Renal cortical epithelial cell (primary cell): ENCODE data around the gene METTL16. TPM values are rescaled to one million over a fixed set of nuclear protein-coding genes. Genes with fewer than 3 reads are reported as not detected.

Experiments
- DNase-seq: peaks from one replicate; pipeline ENCODE4 v3.0.0-alpha.2; 2011; ENCODE audit warnings: low read depth
- total RNA-seq: library from RNA; depleted of rRNA; stranded (reverse); fragments of >200 nt; gene quantifications from 2 replicates; pipeline ENCODE4 v1.2.3, GENCODE V29; 2014

METTL16 gene
- total RNA-seq, 1 donor from 2014 or later, result 18.2 TPM

DNA sequence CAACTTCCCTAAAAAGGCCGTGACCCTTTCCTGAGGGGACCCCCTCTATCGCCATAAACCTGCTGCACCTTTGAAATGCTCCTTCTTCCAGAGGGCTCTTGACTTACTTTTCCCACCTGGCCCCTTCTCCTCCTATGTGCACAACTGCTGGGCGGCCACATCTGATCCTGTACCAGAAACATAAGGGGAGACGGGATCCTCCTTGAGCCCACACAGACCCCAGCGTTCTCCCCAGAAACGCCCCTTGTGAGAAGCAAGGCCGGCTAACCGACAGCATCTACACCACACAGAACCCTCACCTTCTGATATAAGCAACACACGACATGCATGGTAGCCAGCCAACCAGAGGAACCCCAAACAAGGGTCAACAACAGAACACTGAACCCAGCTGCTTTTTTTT, 96.6 kb downstream of the METTL16 start:
- no peak for DNase-seq

DNA sequence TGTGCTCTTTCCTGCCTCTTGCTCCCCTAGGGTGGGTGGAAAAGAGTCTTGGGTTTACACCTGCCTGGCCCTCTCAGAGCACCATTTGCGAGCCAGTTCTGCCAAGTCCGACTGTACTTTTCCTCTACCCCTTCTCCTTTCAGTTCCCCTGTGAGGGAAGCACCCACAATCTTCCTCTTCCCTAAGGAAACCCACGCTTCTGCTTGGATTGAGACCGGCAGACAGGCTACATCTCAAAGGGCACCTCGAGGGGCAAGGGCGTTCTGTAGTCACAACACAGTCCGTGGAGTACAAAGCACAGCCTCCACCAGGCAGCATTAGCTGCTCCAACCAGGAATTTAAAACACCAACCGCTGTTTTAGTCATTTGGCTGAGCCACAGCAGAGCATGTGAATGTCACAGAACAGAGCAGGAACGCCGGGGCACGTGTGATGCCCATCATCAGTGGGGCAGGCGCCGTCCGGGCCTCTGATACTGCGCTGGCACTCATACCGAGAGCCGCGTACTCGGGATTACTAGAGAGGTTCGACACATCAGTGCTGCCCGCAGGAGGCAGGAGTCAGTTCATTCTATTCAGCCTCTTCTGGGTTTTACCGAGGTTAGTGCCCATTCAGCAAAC, 97.1 kb downstream of the METTL16 start:
- no peak for DNase-seq

DNA sequence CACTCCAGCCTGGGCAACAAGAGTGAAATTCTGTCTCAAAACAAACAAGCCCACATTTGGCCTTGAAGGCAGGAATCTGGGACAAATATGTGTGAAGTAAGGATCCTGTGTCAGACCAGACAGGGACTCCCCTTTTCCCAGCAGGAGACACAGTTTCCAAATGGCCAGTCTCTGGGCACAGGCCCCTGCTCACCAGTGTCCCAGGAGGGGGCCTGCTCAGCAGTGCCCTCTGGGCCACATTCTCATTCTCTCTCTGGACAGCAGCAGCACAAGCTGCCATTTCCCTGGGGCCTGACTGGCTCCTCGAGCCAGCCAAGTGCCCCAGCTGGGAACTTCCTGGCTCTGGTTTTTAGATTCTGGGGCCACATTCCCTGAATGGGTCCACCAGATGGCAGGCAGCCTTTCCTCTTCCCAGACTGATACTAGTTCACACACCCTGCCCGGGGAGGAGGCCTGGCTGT, 99.1 kb downstream of the METTL16 start:
- DNase-seq, result no peak

DNA sequence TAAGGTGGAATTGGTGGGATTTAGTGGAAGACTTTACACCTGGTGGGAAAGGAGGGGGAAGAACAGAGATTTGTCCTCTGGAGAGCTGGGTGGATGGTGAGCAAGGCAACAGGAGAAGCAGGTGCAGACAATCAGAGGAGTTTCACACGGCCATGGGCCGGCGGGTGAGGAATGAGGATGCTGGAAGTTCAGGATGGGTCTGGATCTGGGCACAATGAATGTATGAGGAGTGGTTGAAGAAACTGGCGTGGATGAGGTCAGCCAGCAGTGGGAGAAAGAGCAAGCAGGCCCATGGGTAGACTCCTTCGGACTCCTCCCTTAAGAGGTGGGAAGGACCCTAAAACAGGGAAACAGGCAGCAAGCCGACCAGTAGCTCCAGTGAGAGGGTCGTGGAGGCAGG, 100.7 kb downstream of the METTL16 start:
- DNase-seq, result no peak

DNA sequence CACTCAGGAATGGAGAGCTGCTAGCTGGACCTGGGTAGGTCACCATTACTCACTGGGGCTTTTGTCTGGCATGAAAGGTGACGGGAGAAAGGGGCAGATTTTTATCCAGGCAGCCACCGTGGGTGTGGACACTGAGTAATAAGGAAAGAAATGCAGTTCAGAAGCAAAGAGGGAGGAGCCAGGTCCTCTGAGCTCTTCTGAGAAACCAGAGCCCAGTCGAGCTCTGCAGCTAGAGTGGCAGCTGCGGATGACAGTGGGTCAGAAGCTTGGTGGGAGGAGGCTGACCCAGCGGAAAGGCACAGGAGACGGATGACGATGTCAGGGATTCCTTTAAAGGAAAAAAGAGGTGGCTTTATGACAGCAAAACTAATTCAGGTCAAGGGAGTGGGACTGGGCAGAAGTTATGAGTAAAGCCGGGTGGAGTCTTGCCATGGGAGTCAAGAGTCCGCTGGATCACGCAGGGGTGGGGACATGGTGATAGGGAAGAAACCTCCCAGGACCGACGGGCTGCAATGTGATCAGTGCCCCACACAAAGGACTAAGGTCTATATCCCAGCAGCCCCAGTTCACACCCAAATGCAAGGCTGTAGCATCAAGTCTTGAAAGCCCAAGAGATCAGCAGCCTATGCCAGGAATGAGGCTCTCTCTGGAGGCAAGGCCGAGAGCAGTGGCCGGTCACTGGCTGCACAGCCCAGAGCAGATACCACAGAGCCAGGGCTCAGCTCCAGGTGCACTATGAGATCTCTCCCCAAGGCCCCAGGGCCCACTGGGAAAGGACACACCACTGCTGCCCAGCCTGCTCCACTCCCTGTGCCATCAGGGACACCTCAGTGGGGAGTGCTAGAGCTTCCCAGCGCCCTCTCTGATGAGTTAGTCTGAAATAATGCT, 104.5 kb downstream of the METTL16 start:
- peak; percentile 94 for DNase-seq

DNA sequence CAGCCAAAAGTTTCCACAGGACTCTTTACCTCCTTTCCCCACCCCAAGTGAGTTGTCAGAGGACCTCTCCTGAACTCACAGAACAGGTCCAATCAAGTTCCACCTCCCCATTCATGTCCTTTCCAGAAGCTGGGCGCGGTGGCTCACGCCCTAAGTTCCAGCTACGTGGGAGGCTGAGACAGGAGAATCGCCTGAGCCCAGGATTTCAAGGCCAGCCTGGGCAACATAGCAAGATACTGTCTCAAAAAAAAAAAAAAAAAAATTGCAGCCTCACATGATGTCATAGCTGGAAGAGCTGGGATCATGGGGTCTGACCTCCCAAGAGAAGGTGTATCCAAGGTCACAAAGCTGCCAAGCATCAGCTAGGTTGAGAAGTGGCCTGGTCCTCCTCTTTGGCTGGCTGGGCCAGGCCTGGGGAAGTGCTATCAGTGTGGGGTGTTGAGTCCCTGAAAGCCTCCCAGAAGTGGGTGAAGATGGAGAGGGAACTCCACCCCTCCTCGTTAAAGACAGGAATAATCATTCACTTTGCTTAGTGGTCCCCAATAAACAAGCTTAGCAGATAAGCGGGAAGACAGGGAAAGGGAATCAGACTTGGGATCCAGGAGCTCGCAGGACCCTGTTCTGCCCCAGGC, 105.3 kb downstream of the METTL16 start:
- DNase-seq, result no peak

DNA sequence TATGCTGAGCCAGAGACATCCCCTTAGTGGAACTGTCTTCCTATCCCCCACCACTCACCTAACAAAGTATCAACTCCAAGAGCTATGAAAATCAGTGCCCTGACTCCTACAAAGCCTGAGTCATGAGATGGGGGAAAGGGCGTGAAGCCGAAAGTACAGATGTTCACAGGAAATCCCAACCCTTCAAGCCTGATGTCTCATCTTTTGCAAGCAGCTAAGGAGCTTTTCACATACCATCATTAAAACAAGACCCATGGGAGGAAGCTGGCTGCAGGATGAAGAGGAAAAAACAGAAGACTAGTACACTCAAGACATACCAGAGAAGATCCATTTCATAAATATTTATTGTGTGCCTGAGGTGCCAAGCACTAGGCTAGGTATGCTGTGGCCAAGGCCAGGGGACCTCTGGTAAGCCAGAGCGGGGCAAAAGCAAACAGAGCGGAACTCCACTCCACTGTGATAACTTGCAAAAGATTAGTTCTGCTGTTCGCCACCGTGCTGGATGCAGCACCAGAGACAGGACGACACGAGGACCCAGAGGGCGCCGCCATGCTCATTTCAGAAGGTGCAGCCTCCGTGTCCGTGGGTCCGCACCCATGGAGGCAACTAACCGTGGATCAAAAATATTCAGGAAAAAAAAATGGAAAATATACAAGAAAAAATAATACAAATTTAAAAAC, 106.3 kb downstream of the METTL16 start:
- peak; percentile 81 for DNase-seq

DNA sequence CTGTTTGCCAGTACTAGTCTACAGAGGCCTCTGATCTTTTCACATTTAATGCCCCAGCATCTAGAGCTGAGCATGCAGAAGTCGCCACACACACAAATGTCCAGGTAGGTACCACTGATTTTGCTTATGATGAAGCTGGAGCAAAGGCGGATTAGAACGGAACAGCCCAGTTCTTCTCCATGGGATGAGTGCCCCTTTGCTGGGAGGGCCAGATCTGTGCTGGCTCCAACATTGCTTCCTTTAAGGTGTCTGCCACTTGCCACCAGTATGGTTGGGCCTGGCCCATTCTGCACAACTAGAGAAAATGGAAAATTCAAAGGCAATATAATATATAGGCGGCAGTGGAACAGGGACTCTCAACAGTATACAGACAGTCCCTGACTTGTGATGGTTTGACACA, 108.6 kb downstream of the METTL16 start:
- no peak for DNase-seq

DNA sequence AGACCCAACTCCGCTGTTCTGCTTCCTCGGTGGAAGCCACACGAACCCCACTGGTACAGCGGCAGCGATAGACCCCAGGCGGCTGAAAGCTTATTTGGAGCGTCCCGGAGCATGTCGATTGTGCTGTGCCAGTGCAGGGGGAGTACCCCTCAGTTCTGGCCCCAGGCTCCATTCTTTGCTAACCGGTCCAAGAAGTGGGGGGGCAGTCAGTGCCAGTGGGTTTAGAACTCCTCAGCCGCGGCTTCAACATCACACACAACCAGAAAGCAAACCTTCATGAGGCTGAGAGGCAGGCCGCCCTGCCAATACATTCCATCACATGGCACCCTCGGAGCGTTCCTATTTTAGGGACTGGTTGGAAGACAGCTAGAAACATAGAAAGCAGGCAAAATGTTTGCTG, 109.1 kb downstream of the METTL16 start:
- no peak for DNase-seq

DNA sequence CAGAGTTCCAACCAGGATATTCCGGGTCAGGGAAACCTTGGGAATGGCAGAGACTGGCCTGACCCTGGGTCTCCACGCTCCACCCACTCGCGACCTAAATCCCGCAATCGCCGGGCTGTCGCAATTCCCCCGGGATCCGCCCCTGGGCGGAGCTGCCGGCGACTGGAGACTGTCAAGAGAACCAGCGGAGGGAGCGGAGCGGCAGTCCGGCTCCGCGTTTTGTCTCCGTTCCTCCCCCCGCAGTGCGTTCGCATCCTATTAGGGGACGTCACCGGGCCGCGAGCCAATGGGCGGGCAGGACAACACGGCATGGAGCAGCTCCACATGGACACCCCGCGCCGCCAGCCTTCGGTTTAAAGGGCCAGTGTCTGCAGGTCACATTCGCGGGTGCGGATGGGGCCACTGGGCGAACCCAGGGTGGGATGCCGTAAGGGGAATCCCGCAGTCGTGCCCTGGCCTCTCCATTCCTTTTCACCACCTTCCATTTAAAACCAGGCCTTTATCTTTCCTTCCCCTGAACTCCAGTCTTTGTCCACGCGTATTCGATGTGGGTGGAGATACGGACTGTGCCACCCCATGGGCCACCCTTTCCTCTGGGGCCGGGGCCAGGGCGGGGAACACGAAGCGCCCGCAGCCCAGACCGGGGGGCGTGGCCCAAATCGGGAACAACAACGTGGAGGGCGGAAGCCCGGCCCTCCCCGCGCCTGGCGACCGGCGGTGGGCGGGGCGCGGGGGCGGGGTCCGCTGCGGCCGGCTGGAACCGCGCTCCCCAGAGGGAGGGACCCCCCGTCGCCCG, 110.1 kb downstream of the METTL16 start:
- DNase-seq, result peak; percentile 96

DNA sequence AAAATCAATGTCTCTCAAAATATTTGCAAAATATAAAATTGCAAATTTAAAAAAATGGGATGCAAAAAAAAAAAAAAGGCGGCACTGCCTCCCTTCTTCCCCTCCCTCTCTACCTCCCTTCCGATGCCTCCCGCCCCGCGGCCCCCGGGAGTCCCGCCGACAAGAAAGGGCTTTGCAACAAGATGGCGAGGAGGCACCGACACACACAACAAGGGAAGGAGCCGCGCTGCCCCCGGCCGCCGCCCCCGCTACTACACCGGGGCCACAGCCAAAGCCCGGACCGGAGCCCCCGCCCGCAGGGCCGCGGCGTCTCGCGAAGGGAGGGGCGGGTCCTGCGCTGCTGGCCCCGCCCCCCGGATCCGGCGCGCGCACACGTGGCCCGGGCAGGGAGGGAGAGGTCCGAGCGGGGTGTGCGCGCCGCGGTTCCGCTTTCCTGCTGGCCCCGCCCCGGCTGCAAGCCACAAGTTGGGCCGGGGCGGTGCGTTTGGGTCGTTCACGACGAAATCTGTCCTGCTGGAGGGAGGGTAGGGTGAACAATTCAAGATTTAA, 110.7 kb downstream of the METTL16 start, which contains the start of gene MNT:
Gene MNT (minus strand): TSS at position 184 of the 549 bp plus-strand sequence. CDS start 348 bp downstream, outside the sequence.
- peak; percentile 73 for DNase-seq

DNA sequence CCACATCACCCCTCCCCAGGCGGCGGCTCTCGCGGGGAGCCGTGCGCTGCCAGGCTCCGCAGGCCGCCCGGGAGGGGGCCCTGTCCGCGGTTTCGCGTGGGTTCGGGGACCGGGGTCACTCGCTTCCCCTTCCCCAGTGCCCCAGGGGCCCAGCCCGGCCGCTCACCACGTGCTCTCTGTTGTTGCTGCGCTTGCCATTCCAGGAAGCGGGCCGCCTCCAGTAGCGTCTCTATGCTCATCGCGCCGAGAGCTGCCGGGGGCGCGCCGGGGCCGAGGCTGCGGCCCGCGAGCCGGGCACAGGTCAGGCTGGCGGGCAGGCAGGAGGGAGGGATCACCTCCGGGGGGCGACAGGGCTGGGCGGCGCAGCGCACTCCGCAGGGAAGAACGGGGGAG, 111.2 kb downstream of the METTL16 start:
- no peak for DNase-seq

DNA sequence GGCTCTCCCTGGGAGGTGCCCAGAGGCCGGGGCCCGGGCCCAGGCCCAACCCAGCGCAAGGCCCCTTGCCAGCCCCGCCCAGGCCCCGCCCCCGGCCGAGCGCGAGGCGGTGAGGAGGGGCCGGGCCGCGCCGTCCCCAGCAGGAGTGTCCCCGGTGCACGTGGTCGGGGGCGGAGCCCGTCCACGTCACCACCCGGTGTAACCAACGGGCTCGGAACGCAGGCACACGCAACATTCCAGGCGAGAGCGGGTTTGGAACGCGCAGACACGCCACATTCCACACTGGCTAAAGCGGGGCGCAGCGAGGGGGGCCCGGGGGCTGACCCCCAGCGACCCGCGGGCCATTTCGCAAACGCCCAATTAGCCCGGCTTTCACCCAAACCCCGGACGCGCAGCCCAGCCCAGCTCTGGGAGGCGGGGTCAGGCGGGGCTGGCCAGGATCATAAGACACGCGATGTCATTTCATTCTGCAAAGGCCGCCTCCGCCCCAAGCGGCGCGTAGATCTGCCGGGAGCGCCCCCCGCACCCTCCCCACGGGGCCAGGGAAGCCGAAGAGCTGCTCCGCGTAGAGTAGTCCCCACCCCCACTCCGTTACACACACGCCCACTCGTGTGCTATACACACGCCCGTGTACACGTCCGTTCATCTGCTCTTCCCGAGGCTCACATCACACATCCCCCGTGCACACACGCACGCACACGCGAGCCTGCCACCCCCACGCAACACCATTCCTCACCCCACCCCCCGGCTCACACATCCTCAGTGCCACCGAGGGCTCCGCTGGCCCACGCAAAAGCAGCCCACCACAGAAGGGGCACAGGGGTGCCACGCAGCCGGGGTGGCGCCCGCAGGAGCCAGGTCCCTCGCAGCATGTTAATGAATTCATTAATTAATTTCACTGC, 111.9 kb downstream of the METTL16 start:
- peak; percentile 84 for DNase-seq

DNA sequence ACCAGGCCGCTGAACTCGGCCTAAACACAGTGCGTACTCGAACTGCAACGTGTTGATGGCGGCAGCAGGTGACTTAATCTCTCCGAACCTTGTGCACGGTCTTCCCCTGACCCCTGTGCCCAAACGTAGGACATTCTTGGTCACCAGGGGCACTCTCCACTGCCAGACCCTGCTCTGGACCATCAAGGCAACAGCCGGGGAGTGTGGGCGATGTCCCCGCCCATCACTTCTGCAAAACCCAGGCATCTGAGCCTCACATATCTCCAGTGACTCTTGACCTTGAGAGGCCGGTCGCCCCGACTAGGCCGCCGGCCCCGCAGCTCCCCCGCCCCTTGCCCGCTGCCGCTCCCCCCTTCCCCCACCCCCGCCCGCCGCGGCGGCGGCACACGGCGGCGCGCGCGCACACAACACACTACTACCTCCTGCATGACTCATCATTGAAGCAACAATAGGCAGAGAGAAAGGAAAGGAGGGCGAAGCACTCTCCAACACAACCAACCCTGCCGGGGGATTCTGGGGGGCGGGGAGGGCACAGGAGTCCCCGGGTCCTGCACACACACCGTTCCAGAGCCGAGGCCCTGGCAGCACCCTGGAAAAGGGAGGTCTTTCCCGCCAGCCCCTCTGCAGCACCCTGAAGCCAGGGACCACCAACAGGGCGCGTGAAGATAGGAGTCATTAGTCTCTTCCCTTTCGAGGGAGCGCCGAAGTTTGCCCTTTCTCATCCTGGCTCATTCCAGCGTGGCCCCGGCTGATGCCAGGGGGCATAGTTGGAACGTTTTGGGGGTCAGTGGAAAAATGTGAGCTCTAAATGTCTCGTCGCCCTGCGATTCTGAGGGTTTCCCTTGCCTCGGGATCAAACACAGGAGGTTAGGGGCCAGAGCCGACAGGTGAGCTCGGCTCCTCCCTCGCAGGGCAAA, 112.8 kb downstream of the METTL16 start:
- peak; percentile 78 for DNase-seq

DNA sequence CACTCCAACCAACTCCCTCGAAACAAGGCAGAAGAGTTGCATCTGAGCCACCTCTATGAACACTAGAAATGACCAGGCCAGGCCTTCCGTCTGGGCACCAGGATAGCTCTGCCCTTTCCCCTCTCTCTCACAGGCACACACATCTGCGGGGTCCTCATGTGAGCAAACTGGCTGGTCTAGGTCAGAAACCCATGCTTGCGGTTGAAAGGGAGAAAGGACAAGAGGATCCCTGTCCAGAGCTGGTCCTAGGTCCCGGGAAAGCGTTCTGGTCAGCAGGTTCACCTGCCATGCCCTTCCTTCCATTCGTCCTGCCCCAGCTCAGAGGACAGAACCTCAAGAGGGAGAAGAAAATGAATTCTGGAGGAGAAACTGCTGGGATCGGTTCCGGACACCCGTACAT, 113.5 kb downstream of the METTL16 start:
- DNase-seq, result no peak

DNA sequence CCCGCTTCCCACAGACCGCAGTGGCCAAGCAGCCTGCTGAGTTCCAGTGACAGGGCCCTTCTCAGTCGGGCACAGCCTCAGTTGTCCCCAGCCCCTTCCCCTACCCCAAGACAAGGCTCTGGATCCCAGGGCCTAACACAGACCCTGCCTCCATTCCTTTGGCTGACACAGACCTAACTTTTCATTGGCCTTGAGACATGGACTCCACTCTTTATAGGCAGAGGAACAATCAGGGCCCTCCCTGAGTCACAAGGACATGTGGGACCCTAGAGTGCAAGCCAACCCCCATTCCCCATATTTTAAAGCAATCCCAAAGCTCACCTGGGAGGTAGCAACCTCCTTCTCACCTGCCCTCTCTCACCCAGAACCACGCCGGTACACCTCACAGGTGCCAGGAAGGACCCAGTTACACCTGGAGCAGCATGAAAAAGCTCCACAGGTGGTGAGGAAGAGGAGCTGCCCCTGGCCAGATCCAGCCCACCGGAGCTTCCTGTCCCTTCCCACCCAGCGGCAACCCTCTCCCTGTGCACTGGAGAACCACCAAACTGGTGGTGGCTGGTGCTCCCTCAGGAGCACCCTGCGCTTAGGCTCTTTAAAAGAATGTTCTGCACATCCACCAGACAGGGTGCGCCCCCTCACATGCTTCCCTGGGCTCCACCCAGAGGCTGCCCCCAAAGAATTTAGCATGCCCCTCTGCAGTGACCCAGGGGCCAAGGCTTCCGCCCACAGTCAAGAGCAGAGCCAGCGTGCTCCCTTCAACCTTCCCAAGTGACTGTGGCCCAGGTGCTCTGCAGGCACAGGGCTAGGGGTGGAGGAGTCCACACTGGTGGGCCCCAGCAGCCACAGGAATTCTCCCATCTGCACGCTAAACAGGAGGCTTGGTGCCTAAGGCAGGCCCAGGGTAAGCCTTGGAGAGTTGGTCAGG, 114.2 kb downstream of the METTL16 start:
- no peak for DNase-seq

DNA sequence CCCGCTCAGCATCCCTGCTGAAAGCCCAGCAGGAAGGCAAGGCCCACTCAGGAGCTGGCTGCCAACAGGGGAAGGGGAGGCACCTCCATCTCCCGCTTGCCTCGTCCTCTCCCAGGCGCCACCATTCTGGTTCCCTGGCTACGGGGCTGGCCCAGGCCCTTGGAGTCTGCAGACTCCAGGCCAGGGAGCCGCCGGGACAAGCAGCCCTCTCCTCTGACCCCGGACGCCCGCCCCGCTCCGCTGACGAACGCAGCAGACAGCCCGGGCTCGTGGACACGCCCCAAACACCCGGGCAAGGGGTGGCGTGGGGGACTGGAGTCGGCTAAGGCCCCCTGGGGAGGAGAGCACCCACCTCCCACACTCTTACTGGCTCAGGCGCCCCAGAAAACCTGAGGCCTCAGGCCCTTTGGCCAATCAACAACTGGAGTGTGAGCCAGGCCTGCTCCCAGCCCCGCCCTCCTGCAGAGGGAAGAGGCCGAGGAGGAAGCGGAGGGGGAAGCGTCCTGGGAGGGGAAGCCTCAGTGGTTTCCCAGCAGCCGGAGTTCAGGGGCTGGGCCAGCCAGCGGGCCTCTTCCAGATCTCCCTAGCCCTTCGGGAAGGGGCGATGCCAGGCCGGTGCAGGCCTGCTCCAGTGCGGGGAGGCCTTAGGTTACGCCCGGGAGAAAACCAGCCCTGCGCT, 115.0 kb downstream of the METTL16 start:
- DNase-seq, result peak; percentile 95
